GM12891 (cell line): ENCODE data around the gene BRIP1.

Experiments
- POLR2A ChIP-seq: IDR thresholded peaks from 2 replicates; pipeline ENCODE4 v1.6.1; 2011; ENCODE audit warnings: low read depth, low read length, control low read depth
- POLR2AphosphoS5 ChIP-seq: IDR thresholded peaks from 2 replicates; pipeline ENCODE4 v1.6.1; 2011; ENCODE audit warnings: low read depth, low read length, control low read depth
- POU2F2 ChIP-seq: IDR thresholded peaks from 2 replicates; pipeline ENCODE4 v1.6.1; 2011; ENCODE audit warnings: low read depth, mild to moderate bottlenecking, control low read depth, low read length, moderate library complexity
- SPI1 ChIP-seq: IDR thresholded peaks from 2 replicates; pipeline ENCODE4 v1.6.1; 2011; ENCODE audit warnings: low read depth, low read length, control low read depth
- TAF1 ChIP-seq: IDR thresholded peaks from 2 replicates; pipeline ENCODE4 v1.6.1; 2011; ENCODE audit warnings: low read depth, low read length, control low read depth

DNA sequence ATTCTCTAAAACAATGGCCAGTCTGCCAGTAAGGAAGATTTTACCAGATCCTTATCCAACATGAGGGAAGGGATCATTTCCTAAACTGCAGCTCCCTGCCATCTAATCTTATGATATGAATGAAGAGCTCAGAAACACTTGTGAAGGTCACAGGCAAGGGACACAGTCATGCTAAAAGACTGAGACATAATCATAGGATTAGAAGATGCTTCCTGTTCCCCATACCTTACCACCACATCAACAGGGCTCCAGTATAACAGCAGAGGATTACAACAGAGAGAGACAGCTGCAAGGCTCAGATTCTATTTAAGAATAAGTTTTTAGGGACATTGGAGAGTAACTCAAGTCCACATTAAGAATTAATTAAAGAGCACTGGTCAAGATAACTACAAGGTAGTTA lies 93.3 kb downstream of the BRIP1 start:
- TF ChIP-seq POLR2AphosphoS5: no peak
- TF ChIP-seq POLR2A: no peak
- TF ChIP-seq POU2F2: no peak
- TF ChIP-seq TAF1: no peak
- no peak for TF ChIP-seq SPI1
